Ammon's horn (tissue), 1 donor: ENCODE results near the gene HMGCS2.

Experiments
- DNase-seq: peaks from one replicate; pipeline ENCODE4 v3.0.0-alpha.2; 2016; ENCODE audit warnings: low spot score

The HMGCS2 gene

DNA sequence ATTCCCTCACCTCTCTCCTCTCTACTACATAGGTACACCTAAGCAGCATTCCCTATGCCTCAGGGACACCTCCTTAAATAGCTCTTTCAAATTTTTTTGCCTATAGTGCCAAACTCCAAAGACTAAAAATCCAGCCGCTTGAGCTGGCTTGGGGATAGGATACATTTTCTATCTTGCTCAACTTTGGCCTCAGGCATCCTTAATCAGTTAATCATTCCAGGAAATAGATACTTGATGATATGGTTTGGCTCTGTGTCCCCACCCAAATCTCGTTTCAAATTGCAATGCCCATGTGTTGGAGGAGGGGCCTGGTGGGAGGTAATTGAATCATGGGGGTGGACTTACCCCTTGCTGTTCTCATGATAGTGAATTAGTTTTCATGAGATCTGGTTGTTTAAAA is 68.4 kb downstream of the HMGCS2 start:
- no peak for DNase-seq
